ENCODE results near the gene CCDC186. TPM values are rescaled to one million over a fixed set of nuclear protein-coding genes. Genes with fewer than 3 reads are reported as not detected.

CCDC186 gene
- total RNA-seq, 6 donors from 2014 or later: 21.4 to 90.0 (median 30.9) TPM

GRCh38 chr10:114140036-114140435 is 34.0 kb downstream of the CCDC186 start:
- H3K4me3 ChIP-seq: no peak overlapping the region
- H3K36me3 ChIP-seq: peaks cover 9 to 71% (median 20%) of the 10 kb centered on the region in 4 donors
- no peaks in the 10 kb centered on the region for H3K9me3 ChIP-seq
- WGBS, 2 donors: 98 to 100% methylated on average over 1 of the region's 1 CpG
- peaks cover 0 to 3% (median 0%) of the 10 kb centered on the region in 4 donors for H3K4me1 ChIP-seq
- H3K27ac ChIP-seq: no peak overlapping the region
- TF ChIP-seq POLR2A (IDR thresholded peaks at IDR 0.05): no peak
- TF ChIP-seq EP300 (IDR thresholded peaks at IDR 0.05): no peak
- TF ChIP-seq POLR2AphosphoS5 (IDR thresholded peaks at IDR 0.05): no peak
- no peak for TF ChIP-seq CTCF (IDR thresholded peaks at IDR 0.05)
- DNase-seq (no peak), ATAC-seq (ENCODE audit: low FRiP score in 2 of 2) (no peak)
- no peaks in the 10 kb centered on the region for H3K27me3 ChIP-seq

DNA sequence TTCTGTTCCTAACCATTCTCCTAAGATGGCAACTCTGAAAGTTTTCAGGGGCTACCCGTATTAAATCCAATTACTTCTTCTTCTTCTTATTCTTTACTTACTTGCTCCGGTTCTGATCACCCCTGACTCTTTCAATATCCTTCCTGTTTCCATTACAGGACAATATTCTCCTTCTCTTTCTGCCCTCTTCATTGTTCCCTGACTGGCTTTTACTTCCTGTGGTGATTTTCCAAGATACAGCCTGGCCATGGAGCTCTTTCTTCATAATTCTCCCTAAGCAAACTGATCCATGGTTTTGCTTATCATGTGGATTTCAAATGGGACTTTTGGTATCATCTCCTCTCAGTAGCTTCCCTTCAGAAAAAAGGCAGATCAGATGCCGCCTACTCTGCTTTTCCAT is 35.4 kb downstream of the CCDC186 start:
- Histone ChIP-seq H3K27ac (peak overlapping the region in 2 of 4 donors; percentile 19 to 46), H3K27me3 (no peaks in the 10 kb centered on the region), H3K4me3 (no peak overlapping the region), H3K36me3 (peaks cover 12 to 74% (median 21%) of the 10 kb centered on the region in 4 donors), H3K4me1 (peaks cover 0 to 3% (median 0%) of the 10 kb centered on the region in 4 donors), H3K9me3 (no peaks in the 10 kb centered on the region)
- ATAC-seq (ENCODE audit: low FRiP score in 2 of 2) (no peak), DNase-seq (no peak)
- no peak for TF ChIP-seq EP300 (IDR thresholded peaks at IDR 0.05)
- TF ChIP-seq CTCF (IDR thresholded peaks at IDR 0.05): no peak
- TF ChIP-seq POLR2AphosphoS5 (IDR thresholded peaks at IDR 0.05): no peak
- no peak for TF ChIP-seq POLR2A (IDR thresholded peaks at IDR 0.05)
- WGBS, 2 donors: 73 to 80% methylated on average over 3 of the region's 3 CpGs

GRCh38 chr10:114135476-114135875 is 38.5 kb downstream of the CCDC186 start:
- no peak overlapping the region for H3K4me3 ChIP-seq
- no peaks in the 10 kb centered on the region for H3K27me3 ChIP-seq
- DNase-seq: no peak
- peaks cover 11 to 76% (median 21%) of the 10 kb centered on the region in 4 donors for H3K36me3 ChIP-seq
- ATAC-seq (ENCODE audit: low FRiP score in 2 of 2): no peak
- 65 to 70% methylated on average over 2 of the region's 2 CpGs for WGBS, 2 donors
- H3K27ac ChIP-seq: no peak overlapping the region
- H3K9me3 ChIP-seq: no peaks in the 10 kb centered on the region
- peaks cover 0 to 3% (median 0%) of the 10 kb centered on the region in 4 donors for H3K4me1 ChIP-seq
- no peak for TF ChIP-seq POLR2A (IDR thresholded peaks at IDR 0.05)

DNA sequence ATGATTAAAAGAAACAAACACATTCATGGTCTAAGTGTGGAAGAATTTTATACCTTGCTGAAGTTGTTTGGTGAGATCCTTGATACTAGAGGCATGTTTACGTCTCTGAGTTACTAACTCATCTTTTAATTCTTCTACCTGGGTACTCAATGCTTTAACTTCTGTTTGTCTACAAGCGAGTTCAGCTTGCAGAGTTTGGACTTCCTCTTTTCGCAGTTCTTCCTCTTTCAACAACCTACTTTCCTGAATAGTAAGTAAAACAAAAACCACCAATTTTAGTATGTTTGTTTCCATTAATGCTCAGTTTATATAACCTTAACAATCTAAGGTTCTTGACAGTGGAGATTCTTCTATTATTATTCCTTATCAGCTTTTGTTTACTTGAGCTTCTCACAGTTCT is 42.9 kb downstream of the CCDC186 start:
- TF ChIP-seq EP300 (IDR thresholded peaks at IDR 0.05): no peak
- no peak for TF ChIP-seq POLR2AphosphoS5 (IDR thresholded peaks at IDR 0.05)
- TF ChIP-seq CTCF (IDR thresholded peaks at IDR 0.05): no peak
- no peak for TF ChIP-seq POLR2A (IDR thresholded peaks at IDR 0.05)
- Histone ChIP-seq H3K36me3 (peaks cover 27 to 98% (median 46%) of the 10 kb centered on the region in 4 donors), H3K4me3 (no peak overlapping the region), H3K4me1 (no peaks in the 10 kb centered on the region), H3K27me3 (no peaks in the 10 kb centered on the region), H3K9me3 (no peaks in the 10 kb centered on the region), H3K27ac (no peak overlapping the region)
- no peak for ATAC-seq (ENCODE audit: low FRiP score in 2 of 2)
- DNase-seq: no peak
- WGBS, 2 donors: 58 to 59% methylated on average over 3 of the region's 3 CpGs

- DNase-seq (no peak), ATAC-seq (ENCODE audit: low FRiP score in 2 of 2) (no peak)
- Histone ChIP-seq H3K4me1 (no peaks in the 10 kb centered on the region), H3K27me3 (no peaks in the 10 kb centered on the region), H3K36me3 (peaks cover 7 to 30% (median 17%) of the 10 kb centered on the region in 4 donors), H3K4me3 (no peak overlapping the region), H3K9me3 (no peaks in the 10 kb centered on the region), H3K27ac (no peak overlapping the region)
- no peak for TF ChIP-seq POLR2A (IDR thresholded peaks at IDR 0.05)
- no peak for TF ChIP-seq EP300 (IDR thresholded peaks at IDR 0.05)
- no peak for TF ChIP-seq POLR2AphosphoS5 (IDR thresholded peaks at IDR 0.05)
- TF ChIP-seq CTCF (IDR thresholded peaks at IDR 0.05): no peak
- WGBS, 2 donors: 92 to 100% methylated on average over 1 of the region's 1 CpG
Measured at GRCh38 chr10:114121031-114121430, 53.0 kb downstream of the CCDC186 start.

Data from upper lobe of left lung (tissue), 6 donors.